ENCODE data around the gene TOPAZ1. TPM values are rescaled to one million over a fixed set of nuclear protein-coding genes. Genes with fewer than 3 reads are reported as not detected.

The TOPAZ1 gene
- total RNA-seq, 3 donors from 2014 or later = not detected

GRCh38 chr3:44240061-44240460, 1.6 kb upstream of the TOPAZ1 start:
- H3K4me1 ChIP-seq = no peaks in the 10 kb centered on the region
- H3K4me3 ChIP-seq = no peak overlapping the region
- no peaks in the 10 kb centered on the region for H3K27me3 ChIP-seq
- TF ChIP-seq POLR2AphosphoS5 (IDR thresholded peaks at IDR 0.05) = no peak
- no peak for TF ChIP-seq POLR2A (IDR thresholded peaks at IDR 0.05)
- no peak for TF ChIP-seq CTCF (IDR thresholded peaks at IDR 0.05)
- H3K9me3 ChIP-seq = no peaks in the 10 kb centered on the region
- intact Hi-C loops (cut with DNase I; ENCODE audit: low total_unique reads) = no loop called here
- no peak for DNase-seq (ENCODE audit: low spot score in 2 of 2)
- no peak overlapping the region for H3K27ac ChIP-seq
- H3K36me3 ChIP-seq = no peaks in the 10 kb centered on the region

GRCh38 chr3:44242721-44243120, 1.0 kb downstream of the TOPAZ1 start:
- H3K36me3 ChIP-seq = no peaks in the 10 kb centered on the region
- H3K9me3 ChIP-seq = peaks cover 0 to 4% of the 10 kb centered on the region in 2 donors
- H3K4me3 ChIP-seq = no peak overlapping the region
- no peak overlapping the region for H3K27ac ChIP-seq
- no peaks in the 10 kb centered on the region for H3K4me1 ChIP-seq
- intact Hi-C loops (cut with DNase I; ENCODE audit: low total_unique reads) = no loop called here
- H3K27me3 ChIP-seq = no peaks in the 10 kb centered on the region
- TF ChIP-seq POLR2A (IDR thresholded peaks at IDR 0.05) = no peak
- no peak for TF ChIP-seq CTCF (IDR thresholded peaks at IDR 0.05)
- no peak for TF ChIP-seq POLR2AphosphoS5 (IDR thresholded peaks at IDR 0.05)
- no peak for DNase-seq (ENCODE audit: low spot score in 2 of 2)

GRCh38 chr3:44248152-44248551, 6.5 kb downstream of the TOPAZ1 start:
- Histone ChIP-seq H3K4me1 (no peaks in the 10 kb centered on the region), H3K27ac (no peak overlapping the region), H3K27me3 (no peaks in the 10 kb centered on the region), H3K4me3 (no peak overlapping the region), H3K9me3 (peaks cover 0 to 23% of the 10 kb centered on the region in 2 donors), H3K36me3 (no peaks in the 10 kb centered on the region)
- TF ChIP-seq POLR2AphosphoS5 (IDR thresholded peaks at IDR 0.05) (no peak), CTCF (IDR thresholded peaks at IDR 0.05) (no peak), POLR2A (IDR thresholded peaks at IDR 0.05) (no peak)
- DNase-seq (ENCODE audit: low spot score in 2 of 2) = no peak
- intact Hi-C loops (cut with DNase I; ENCODE audit: low total_unique reads) = no loop called here

GRCh38 chr3:44252332-44252959, 10.8 kb downstream of the TOPAZ1 start:
- no peaks in the 10 kb centered on the region for H3K36me3 ChIP-seq
- no peak overlapping the region for H3K4me3 ChIP-seq
- H3K4me1 ChIP-seq = no peaks in the 10 kb centered on the region
- no peak for TF ChIP-seq POLR2A (IDR thresholded peaks at IDR 0.05)
- no peak for TF ChIP-seq POLR2AphosphoS5 (IDR thresholded peaks at IDR 0.05)
- no peak for TF ChIP-seq CTCF (IDR thresholded peaks at IDR 0.05)
- no peak overlapping the region for H3K27ac ChIP-seq
- intact Hi-C loops (cut with DNase I; ENCODE audit: low total_unique reads) = no loop called here
- no peak for DNase-seq (ENCODE audit: low spot score in 2 of 2)
- peaks cover 0 to 22% of the 10 kb centered on the region in 2 donors for H3K9me3 ChIP-seq
- no peaks in the 10 kb centered on the region for H3K27me3 ChIP-seq

GRCh38 chr3:44259404-44259803, 17.7 kb downstream of the TOPAZ1 start:
- TF ChIP-seq POLR2AphosphoS5 (IDR thresholded peaks at IDR 0.05) (no peak), POLR2A (IDR thresholded peaks at IDR 0.05) (no peak), CTCF (IDR thresholded peaks at IDR 0.05) (no peak)
- Histone ChIP-seq H3K27me3 (no peaks in the 10 kb centered on the region), H3K4me1 (no peaks in the 10 kb centered on the region), H3K9me3 (no peaks in the 10 kb centered on the region), H3K36me3 (no peaks in the 10 kb centered on the region), H3K27ac (no peak overlapping the region), H3K4me3 (no peak overlapping the region)
- DNase-seq (ENCODE audit: low spot score in 2 of 2) = no peak
- intact Hi-C loops (cut with DNase I; ENCODE audit: low total_unique reads) = no loop called here
